HCT116 (cell line): ENCODE measurements around the gene LTB4R. TPM values are rescaled to one million over a fixed set of nuclear protein-coding genes. Genes with fewer than 3 reads are reported as not detected.

Experiments used
- ATAC-seq: fragments of 200-7000 bp; cut with Tn5 transposase; 2 replicates; pipeline ENCODE4 v1.9.1; 2020; ENCODE audit warnings: mild to moderate bottlenecking, moderate library complexity
- BruUV-seq: library from RNA; stranded (reverse); fragments of 400-500 nt; replicated peaks from 2 replicates; lab custom pipeline; 2021; lab: Mats Ljungman, UMichigan
- CTCF ChIA-PET: fragments of 300-600 bp; sonication (Branson Sonifier 250); formaldehyde crosslinking; loops from one replicate; lab custom pipeline; 2021; ENCODE audit warnings: antibody characterized with exemption; lab: Charles Lee
- POLR2A ChIA-PET: fragments of 300-600, 350-600 bp; sonication (Branson Sonifier 250); formaldehyde crosslinking; loops from one replicate; lab custom pipeline; 2021; ENCODE audit warnings: antibody characterized with exemption; lab: Charles Lee
- RAD21 ChIA-PET, 2 experiments: fragments of 300-600 bp; sonication (Branson Sonifier 250); formaldehyde crosslinking; loops; one replicate each; lab custom pipeline; 2023; ENCODE audit warnings: low total read pairs in 2 of 2; ENCODE audit not compliant: uncharacterized antibody in 2 of 2, unreplicated experiment in 2 of 2, low non-redundant PET in 1 of 2; lab: Charles Lee
- DNase-seq: peaks from one replicate; pipeline ENCODE4 v3.0.0-alpha.2; 2010; ENCODE audit warnings: low read depth, low spot score
- H2AFZ ChIP-seq: fragments of 200-600 bp; shearing (Covaris generic), sonication (generic); 2 replicates; pipeline ENCODE4 v1.6.1; 2017; ENCODE audit warnings: low read depth, mixed run types, mixed read lengths, antibody characterized with exemption, low read length; ENCODE audit not compliant: poor library complexity, severe bottlenecking
- H3K27ac ChIP-seq: 2 replicates; pipeline ENCODE4 v1.5.1; 2012; ENCODE audit warnings: low read depth, low read length
- H3K27me3 ChIP-seq: fragments of 200-600 bp; sonication (generic); 2 replicates; pipeline ENCODE4 v1.6.1; 2016; ENCODE audit warnings: mixed run types, low read length, mixed read lengths; ENCODE audit not compliant: insufficient read depth
- H3K36me3 ChIP-seq, 2 experiments: fragments of 200-500 bp in 1 of 2; fragments of 200-600 bp in 1 of 2; sonication (Bioruptor generic) in 1 of 2; sonication (generic) in 1 of 2; 2 replicates each; pipeline versions ENCODE4 v1.5.1 to v1.6.1; 2014 to 2016; ENCODE audit warnings: low read length in 2 of 2, inconsistent platforms in 1 of 2, mixed read lengths in 1 of 2, mixed run types in 1 of 2; ENCODE audit not compliant: insufficient read depth in 2 of 2, control insufficient read depth in 1 of 2
- H3K4me1 ChIP-seq, 2 experiments: fragments of 200-600 bp in 1 of 2; sonication (generic) in 1 of 2; 2 replicates each; pipeline versions ENCODE4 v1.5.1 to v1.6.1; 2012 to 2017; ENCODE audit warnings: low read length in 2 of 2, inconsistent platforms in 1 of 2, mild to moderate bottlenecking in 1 of 2, mixed read lengths in 1 of 2, mixed run types in 1 of 2, moderate library complexity in 1 of 2; ENCODE audit not compliant: insufficient read depth in 2 of 2, control insufficient read depth in 1 of 2
- H3K4me2 ChIP-seq: fragments of 200-600 bp; sonication (generic); 2 replicates; pipeline ENCODE4 v1.6.1; 2017; ENCODE audit warnings: mixed run types, low read length, mixed read lengths
- H3K4me3 ChIP-seq, 2 experiments: fragments of 200-600 bp in 1 of 2; sonication (generic) in 1 of 2; replicated peaks in 1 of 2; 2 replicates each; pipeline ENCODE4 v1.5.1; 2011 to 2016; ENCODE audit warnings: low read length in 2 of 2, control low read depth in 1 of 2, low read depth in 1 of 2, mild to moderate bottlenecking in 1 of 2, mixed read lengths in 1 of 2, mixed run types in 1 of 2
- H3K79me2 ChIP-seq: fragments of 200-600 bp; sonication (generic); 2 replicates; pipeline ENCODE4 v1.6.1; 2017; ENCODE audit warnings: mild to moderate bottlenecking, mixed run types, low read length, moderate library complexity, mixed read lengths; ENCODE audit not compliant: insufficient read depth
- H3K9ac ChIP-seq: fragments of 200-600 bp; sonication (generic); 2 replicates; pipeline ENCODE4 v1.6.1; 2016; ENCODE audit warnings: low read length, mixed read lengths
- H3K9me2 ChIP-seq: fragments of 200-600 bp; sonication (generic), shearing (Covaris generic); 2 replicates; pipeline ENCODE4 v1.6.1; 2017; ENCODE audit warnings: mixed run types, mild to moderate bottlenecking, moderate library complexity; ENCODE audit not compliant: insufficient read depth
- H3K9me3 ChIP-seq, 2 experiments: fragments of 200-500 bp in 1 of 2; fragments of 200-600 bp in 1 of 2; sonication (Bioruptor generic) in 1 of 2; sonication (generic) in 1 of 2; 2 replicates each; pipeline ENCODE4 v1.6.1; 2014 to 2017; ENCODE audit warnings: low read length in 2 of 2, mixed read lengths in 2 of 2, inconsistent platforms in 1 of 2, low read depth in 1 of 2, mild to moderate bottlenecking in 1 of 2, mixed run types in 1 of 2, moderate library complexity in 1 of 2; ENCODE audit not compliant: control insufficient read depth in 1 of 2, insufficient read depth in 1 of 2
- H4K20me1 ChIP-seq: fragments of 200-600 bp; sonication (generic), shearing (Covaris generic); 2 replicates; pipeline ENCODE4 v1.6.1; 2017; ENCODE audit warnings: mixed run types, mild to moderate bottlenecking, moderate library complexity; ENCODE audit not compliant: insufficient read depth
- CBX3 ChIP-seq: IDR thresholded peaks from 2 replicates; pipeline ENCODE4 v1.6.1; 2012; ENCODE audit warnings: low read depth
- CEBPB ChIP-seq: IDR thresholded peaks from 2 replicates; pipeline ENCODE4 v1.6.1; 2012; ENCODE audit warnings: low read depth
- EGR1 ChIP-seq: IDR thresholded peaks from 2 replicates; pipeline ENCODE4 v1.6.1; 2012; ENCODE audit warnings: low read depth
- FOSL1 ChIP-seq: IDR thresholded peaks from 2 replicates; pipeline ENCODE4 v1.6.1; 2012; ENCODE audit warnings: low read depth
- JUND ChIP-seq: IDR thresholded peaks from 2 replicates; pipeline ENCODE4 v1.6.1; 2012
- POLR2A ChIP-seq: IDR thresholded peaks from 2 replicates; pipeline ENCODE4 v1.7.0; 2011; ENCODE audit warnings: borderline replicate concordance; ENCODE audit not compliant: insufficient read depth, insufficient read length; ENCODE audit errors: extremely low read depth
- POLR2AphosphoS5 ChIP-seq: IDR thresholded peaks from 2 replicates; pipeline ENCODE4 v1.6.1; 2011; ENCODE audit warnings: mild to moderate bottlenecking, low read depth, low read length, moderate library complexity
- RAD21 ChIP-seq: IDR thresholded peaks from 2 replicates; pipeline ENCODE4 v1.6.1; 2012; ENCODE audit warnings: low read depth, mild to moderate bottlenecking
- REST ChIP-seq: IDR thresholded peaks from 2 replicates; pipeline ENCODE4 v1.6.1; 2012; ENCODE audit warnings: low read depth
- SP1 ChIP-seq: IDR thresholded peaks from 2 replicates; pipeline ENCODE4 v1.6.1; 2012; ENCODE audit warnings: low read depth
- SRF ChIP-seq: IDR thresholded peaks from 2 replicates; pipeline ENCODE4 v1.6.1; 2012; ENCODE audit warnings: low read depth
- TCF7L2 ChIP-seq: IDR thresholded peaks from 2 replicates; pipeline ENCODE4 v1.7.0; 2011; ENCODE audit warnings: borderline replicate concordance, inconsistent platforms; ENCODE audit not compliant: insufficient read depth, insufficient read length; ENCODE audit errors: extremely low read depth
- YY1 ChIP-seq: IDR thresholded peaks from 2 replicates; pipeline ENCODE4 v1.6.1; 2011; ENCODE audit warnings: low read length, low read depth, moderate library complexity, mild to moderate bottlenecking; ENCODE audit not compliant: insufficient replicate concordance; ENCODE audit errors: extremely low read depth
- ZBTB33 ChIP-seq: IDR thresholded peaks from 2 replicates; pipeline ENCODE4 v1.6.1; 2011; ENCODE audit warnings: mild to moderate bottlenecking, low read length, moderate library complexity; ENCODE audit not compliant: insufficient replicate concordance; ENCODE audit errors: extremely low read depth
- intact Hi-C: fragments of 100-400 bp; cut with micrococcal nuclease; formaldehyde crosslinking; loops from 2 replicates; pipeline ENCODE4 v1.10.0; 2022
- total RNA-seq: library from RNA; stranded (reverse); gene quantifications from one replicate; pipeline ENCODE4 v1.2.1, GENCODE V29; 2021; ENCODE audit not compliant: unreplicated experiment

Gene LTB4R
- total RNA-seq, 1 experiment from 2014 or later = 14.8 TPM

- Histone ChIP-seq H3K4me1 (peaks cover under 1 to 8% of the 10 kb centered on the region in 2 experiments; a peak in 3 of 4 replicates), H3K9me3 (no peaks in the 10 kb centered on the region), H3K27me3 (no peaks in the 10 kb centered on the region), H3K4me3 (no peak overlapping the region), H3K9ac (no peak overlapping the region), H3K36me3 (no peaks in the 10 kb centered on the region; a peak in 1 of 4 replicates), H2AFZ (no peak overlapping the region)
- ATAC-seq (no peak), DNase-seq (no peak)
- CTCF ChIA-PET = no interaction called here
- intact Hi-C loops = no loop called here
- BruUV-seq = no TSS peak
- TF ChIP-seq YY1 = no peak
- TF ChIP-seq EGR1 = no peak
- TF ChIP-seq POLR2AphosphoS5 = no peak
- no peak for TF ChIP-seq ZBTB33
- TF ChIP-seq TCF7L2 = no peak
- TF ChIP-seq RAD21 = no peak
- TF ChIP-seq SRF = no peak
- TF ChIP-seq POLR2A = no peak
- no peak for TF ChIP-seq CBX3
- no peak for TF ChIP-seq REST
- no peak for TF ChIP-seq CEBPB
- TF ChIP-seq JUND = no peak
- no peak for TF ChIP-seq FOSL1
- TF ChIP-seq SP1 = no peak
- TF ChIP-seq, all 23 proteins: peak for 0
- Histone ChIP-seq H3K4me2 (no peak overlapping the region), H3K79me2 (peaks cover 4% of the 10 kb centered on the region; the same call in 1 of the 2 replicates), H3K9me2 (no peaks in the 10 kb centered on the region), H4K20me1 (no peaks in the 10 kb centered on the region), H3K27ac (no peak overlapping the region)
- POLR2A ChIA-PET = no interaction called here
- RAD21 ChIA-PET = no interaction called here
Measured at GRCh38 chr14:24266344-24267244, 44.7 kb upstream of the LTB4R start.
